H1 (cell line): Measurements from ENCODE around the gene RMND5B. TPM values are rescaled to one million over a fixed set of nuclear protein-coding genes. Genes with fewer than 3 reads are reported as not detected.

Experiments used
- CTCF ChIA-PET: fragments of 300-600 bp; sonication (Branson Sonifier 250); formaldehyde crosslinking; loops from one replicate; lab custom pipeline; 2021; ENCODE audit not compliant: partially characterized antibody; lab: Charles Lee
- POLR2A ChIA-PET: fragments of 300-600 bp; sonication (Branson Sonifier 250); formaldehyde crosslinking; loops from one replicate; lab custom pipeline; 2021; ENCODE audit warnings: inconsistent platforms; ENCODE audit not compliant: partially characterized antibody; lab: Charles Lee
- DNase-seq, 2 experiments: peaks; one replicate each; pipeline versions ENCODE4 v3.0.0 to v3.0.0-alpha.2; 2010 to 2022; ENCODE audit warnings: low spot score in 2 of 2, low read depth in 1 of 2, mixed read lengths in 1 of 2
- FAIRE-seq: peaks from 2 replicates; lab custom pipeline; 2011; peaks lifted over from hg19 to GRCh38; lab: Jason Lieb, UNC
- H2AFZ ChIP-seq: 2 replicates; pipeline ENCODE4 v1.8.1; 2012; ENCODE audit warnings: low read length, inconsistent platforms
- H2AK5ac ChIP-seq: 2 replicates; pipeline ENCODE4 v1.6.1; 2013; ENCODE audit warnings: low read depth, low read length
- H2BK120ac ChIP-seq: replicated peaks from 2 replicates; pipeline ENCODE3; 2013; ENCODE audit warnings: low read depth, low read length, inconsistent platforms
- H2BK12ac ChIP-seq: 2 replicates; pipeline ENCODE4 v1.6.1; 2013; ENCODE audit warnings: low read depth, low read length
- H2BK15ac ChIP-seq: 2 replicates; pipeline ENCODE4 v1.6.1; 2013; ENCODE audit warnings: low read length
- H2BK20ac ChIP-seq: 2 replicates; pipeline ENCODE4 v1.6.1; 2013; ENCODE audit warnings: low read length
- H2BK5ac ChIP-seq: 2 replicates; pipeline ENCODE4 v1.6.1; 2013; ENCODE audit warnings: low read depth, low read length
- H3K14ac ChIP-seq: 2 replicates; pipeline ENCODE4 v1.6.1; 2013; ENCODE audit warnings: inconsistent platforms; ENCODE audit not compliant: insufficient read length
- H3K18ac ChIP-seq: 2 replicates; pipeline ENCODE4 v1.6.1; 2013; ENCODE audit warnings: low read length; ENCODE audit errors: extremely low read depth
- H3K23ac ChIP-seq: 2 replicates; pipeline ENCODE4 v1.6.1; 2013; ENCODE audit warnings: inconsistent platforms; ENCODE audit not compliant: insufficient read length
- H3K23me2 ChIP-seq: 2 replicates; pipeline ENCODE4 v1.6.1; 2013; ENCODE audit warnings: low read depth, low read length
- H3K27ac ChIP-seq: 2 replicates; pipeline ENCODE4 v1.6.1; 2011; ENCODE audit warnings: low read depth, low read length, inconsistent platforms
- H3K27me3 ChIP-seq, 4 experiments: replicated peaks in 1 of 4; 1 replicate in 1 of 4; 2 replicates in 3 of 4; pipeline versions ENCODE4 v1.6.1 to v1.8.1; 2011 to 2013; ENCODE audit warnings: low read length in 3 of 4, mild to moderate bottlenecking in 3 of 4, inconsistent platforms in 2 of 4, mixed read lengths in 2 of 4, moderate library complexity in 1 of 4; ENCODE audit not compliant: control insufficient read depth in 3 of 4, insufficient read depth in 3 of 4; ENCODE audit errors: extremely low read depth in 1 of 4
- H3K36me3 ChIP-seq, 4 experiments: 2 replicates each; pipeline versions ENCODE4 v1.6.1 to v1.8.1; 2011 to 2013; ENCODE audit warnings: mild to moderate bottlenecking in 4 of 4, low read length in 3 of 4, moderate library complexity in 2 of 4, control low read depth in 1 of 4, inconsistent platforms in 1 of 4; ENCODE audit not compliant: insufficient read depth in 4 of 4, control insufficient read depth in 2 of 4
- H3K4ac ChIP-seq: replicated peaks from 2 replicates; pipeline ENCODE3; 2013; ENCODE audit warnings: low read length, low read depth, mixed read lengths, inconsistent platforms; ENCODE audit not compliant: insufficient read length
- H3K4me1 ChIP-seq, 4 experiments: replicated peaks in 1 of 4; 1 replicate in 1 of 4; 2 replicates in 3 of 4; pipeline versions ENCODE4 v1.6.1 to v1.8.1; 2011 to 2013; ENCODE audit warnings: low read length in 3 of 4, inconsistent platforms in 2 of 4, mixed read lengths in 1 of 4; ENCODE audit not compliant: insufficient read depth in 4 of 4, control insufficient read depth in 3 of 4
- H3K4me2 ChIP-seq, 2 experiments: 2 replicates each; pipeline versions ENCODE4 v1.6.1 to v1.8.1; 2011 to 2013; ENCODE audit warnings: low read depth in 2 of 2, low read length in 2 of 2, control low read depth in 1 of 2, inconsistent platforms in 1 of 2, mild to moderate bottlenecking in 1 of 2; ENCODE audit not compliant: insufficient read depth in 1 of 2
- H3K4me3 ChIP-seq, 4 experiments: fragments of 200-600, 300-600 bp in 1 of 4; sonication (generic), shearing (Covaris generic), sonication (Bioruptor Twin) in 1 of 4; 2 replicates each; pipeline versions ENCODE4 v1.5.1 to v1.8.1; 2011 to 2016; ENCODE audit warnings: low read length in 4 of 4, low read depth in 3 of 4, control low read depth in 2 of 4, inconsistent platforms in 2 of 4, mild to moderate bottlenecking in 2 of 4, mixed read lengths in 1 of 4, moderate library complexity in 1 of 4; ENCODE audit not compliant: insufficient read depth in 2 of 4; ENCODE audit errors: extremely low read depth in 1 of 4
- H3K56ac ChIP-seq: replicated peaks from 2 replicates; pipeline ENCODE3; 2013; ENCODE audit warnings: low read depth, mild to moderate bottlenecking, mixed read lengths, low read length, inconsistent platforms; ENCODE audit not compliant: insufficient read length
- H3K79me1 ChIP-seq: 2 replicates; pipeline ENCODE4 v1.6.1; 2013; ENCODE audit warnings: low read depth, low read length, control low read depth
- H3K79me2 ChIP-seq, 2 experiments: 2 replicates each; pipeline versions ENCODE4 v1.6.1 to v1.8.1; 2012 to 2013; ENCODE audit warnings: low read length in 2 of 2, mild to moderate bottlenecking in 2 of 2, inconsistent platforms in 1 of 2; ENCODE audit not compliant: insufficient read depth in 2 of 2, control insufficient read depth in 1 of 2
- H3K9ac ChIP-seq, 4 experiments: replicated peaks in 1 of 4; 1 replicate in 1 of 4; 2 replicates in 3 of 4; pipeline versions ENCODE4 v1.6.1 to v1.8.1; 2011 to 2013; ENCODE audit warnings: low read depth in 3 of 4, low read length in 3 of 4, control low read depth in 2 of 4, mild to moderate bottlenecking in 2 of 4, moderate library complexity in 2 of 4, inconsistent platforms in 1 of 4; ENCODE audit errors: extremely low read depth in 1 of 4
- H3K9me3 ChIP-seq, 2 experiments: 2 replicates each; pipeline versions ENCODE4 v1.6.1 to v1.8.1; 2012 to 2013; ENCODE audit warnings: mild to moderate bottlenecking in 2 of 2, moderate library complexity in 2 of 2, control low read depth in 1 of 2, inconsistent platforms in 1 of 2, low read depth in 1 of 2, low read length in 1 of 2, mixed read lengths in 1 of 2; ENCODE audit not compliant: insufficient read depth in 2 of 2
- H4K20me1 ChIP-seq, 2 experiments: replicated peaks in 1 of 2; 2 replicates each; pipeline versions ENCODE3 to v1.8.1; 2011 to 2013; ENCODE audit warnings: inconsistent platforms in 2 of 2, low read length in 2 of 2, mild to moderate bottlenecking in 1 of 2; ENCODE audit not compliant: insufficient read depth in 2 of 2, control insufficient read depth in 1 of 2
- H4K5ac ChIP-seq: 2 replicates; pipeline ENCODE4 v1.6.1; 2013; ENCODE audit warnings: low read length, low read depth, mixed read lengths, inconsistent platforms; ENCODE audit not compliant: insufficient read length
- H4K8ac ChIP-seq: 2 replicates; pipeline ENCODE4 v1.8.0; 2013; ENCODE audit warnings: mild to moderate bottlenecking, moderate library complexity, low read length, inconsistent platforms; ENCODE audit not compliant: insufficient read depth; ENCODE audit errors: extremely low read depth
- H4K91ac ChIP-seq: replicated peaks from 2 replicates; pipeline ENCODE3; 2013; ENCODE audit warnings: low read length, mixed read lengths, inconsistent platforms; ENCODE audit not compliant: insufficient read length
- BCL11A ChIP-seq, 2 experiments: IDR thresholded peaks; one replicate each; pipeline ENCODE4 v1.6.1; 2011; ENCODE audit warnings: low read depth in 2 of 2, low read length in 2 of 2, mild to moderate bottlenecking in 2 of 2
- CTBP2 ChIP-seq: IDR thresholded peaks from 2 replicates; pipeline ENCODE4 v1.7.0; 2011; ENCODE audit warnings: borderline replicate concordance, mild to moderate bottlenecking, moderate library complexity, mixed read lengths, low read length; ENCODE audit not compliant: insufficient read depth, insufficient read length
- E2F6 ChIP-seq: IDR thresholded peaks from 2 replicates; pipeline ENCODE4 v1.6.1; 2012; ENCODE audit warnings: inconsistent platforms
- HDAC6 ChIP-seq: IDR thresholded peaks from one replicate; pipeline ENCODE4 v1.7.1; 2012; ENCODE audit warnings: low read depth, mild to moderate bottlenecking, inconsistent platforms, low read length, moderate library complexity
- JUN ChIP-seq: IDR thresholded peaks from 2 replicates; pipeline ENCODE4 v1.6.1; 2011; ENCODE audit warnings: low read depth, mild to moderate bottlenecking, improper control_type of control experiment, low read length
- KDM4A ChIP-seq: IDR thresholded peaks from one replicate; pipeline ENCODE4 v1.7.1; 2012; ENCODE audit warnings: low read depth, mild to moderate bottlenecking, moderate library complexity, low read length, inconsistent platforms; ENCODE audit not compliant: severe bottlenecking
- PHF8 ChIP-seq: fragments of 200-600 bp; sonication (generic); conservative IDR thresholded peaks from 2 replicates; pipeline ENCODE4 v1.7.1; 2012; ENCODE audit warnings: low read depth, mild to moderate bottlenecking, inconsistent platforms, low read length, moderate library complexity
- POLR2A ChIP-seq, 2 experiments: IDR thresholded peaks; 1 replicate in 1 of 2; 2 replicates in 1 of 2; pipeline ENCODE4 v1.6.1; 2011; ENCODE audit warnings: low read depth in 2 of 2, low read length in 2 of 2, mild to moderate bottlenecking in 2 of 2; ENCODE audit errors: control extremely low read depth in 1 of 2
- RXRA ChIP-seq: IDR thresholded peaks from 2 replicates; pipeline ENCODE4 v1.6.1; 2011; ENCODE audit warnings: low read depth, mild to moderate bottlenecking, low read length, moderate library complexity; ENCODE audit not compliant: insufficient read depth
- SIRT6 ChIP-seq: IDR thresholded peaks from one replicate; pipeline ENCODE4 v1.7.1; 2012; ENCODE audit warnings: low read length, inconsistent platforms
- SIX5 ChIP-seq: IDR thresholded peaks from 2 replicates; pipeline ENCODE4 v1.6.1; 2011; ENCODE audit warnings: mild to moderate bottlenecking, low read depth, low read length
- SP1 ChIP-seq: IDR thresholded peaks from 2 replicates; pipeline ENCODE4 v1.6.1; 2011; ENCODE audit warnings: low read depth, low read length
- SP4 ChIP-seq: IDR thresholded peaks from 2 replicates; pipeline ENCODE4 v1.6.1; 2012; ENCODE audit warnings: low read length, inconsistent platforms
- SUZ12 ChIP-seq: fragments of 200-600 bp; sonication (generic); IDR thresholded peaks from 2 replicates; pipeline ENCODE4 v1.6.1; 2012; ENCODE audit warnings: mild to moderate bottlenecking, inconsistent platforms, low read length, moderate library complexity, mixed read lengths
- TEAD4 ChIP-seq: IDR thresholded peaks from 2 replicates; pipeline ENCODE4 v1.6.1; 2012; ENCODE audit warnings: low read depth, low read length, inconsistent platforms, mixed read lengths
- WGBS, 2 experiments: shearing (Covaris generic) in 1 of 2; methylation state at CpG; one replicate each; pipeline versions ENCODE4 v1.1.6 to v1.1.7; 2013 to 2015; ENCODE audit warnings: low lambda C conversion rate in 2 of 2, mixed read lengths in 2 of 2, inconsistent platforms in 1 of 2, low coverage in 1 of 2, missing lambda C conversion rate in 1 of 2; ENCODE audit not compliant: insufficient replicate concordance in 2 of 2, insufficient coverage in 1 of 2, insufficient read length in 1 of 2; ENCODE audit errors: extremely low coverage in 1 of 2, missing lambda C conversion rate in 1 of 2; 5-methylcytosine and 5-hydroxymethylcytosine counted together
- polyA plus RNA-seq, 7 experiments: library from polyadenylated mRNA; depleted of rRNA in 3 of 7; stranded (reverse) in 5 of 7; unstranded in 2 of 7; fragments of >200 nt in 5 of 7; fragments of 200-250 nt in 2 of 7; gene quantifications; 1 replicate in 5 of 7; 2 replicates in 1 of 7; 4 replicates in 1 of 7; pipeline versions ENCODE4 v1.2.1 to v1.2.3, GENCODE V29; 2011 to 2013; ENCODE audit warnings: missing spikeins in 2 of 7, mixed read lengths in 2 of 7
- total RNA-seq: library from RNA; stranded (reverse); fragmentation: NEBNext Ultra II Directional; extraction: Animal tissue kit (Norgen Biotek cat#: 25700); gene quantifications from 2 replicates; pipeline ENCODE4 v1.2.1, GENCODE V29; 2021

Gene RMND5B
- total and polyA plus RNA-seq, 2 of the 8 experiments (the other 6 are each of a cell fraction or from before 2014, with no cell fraction given) = 75.9 to 90.2 TPM

DNA sequence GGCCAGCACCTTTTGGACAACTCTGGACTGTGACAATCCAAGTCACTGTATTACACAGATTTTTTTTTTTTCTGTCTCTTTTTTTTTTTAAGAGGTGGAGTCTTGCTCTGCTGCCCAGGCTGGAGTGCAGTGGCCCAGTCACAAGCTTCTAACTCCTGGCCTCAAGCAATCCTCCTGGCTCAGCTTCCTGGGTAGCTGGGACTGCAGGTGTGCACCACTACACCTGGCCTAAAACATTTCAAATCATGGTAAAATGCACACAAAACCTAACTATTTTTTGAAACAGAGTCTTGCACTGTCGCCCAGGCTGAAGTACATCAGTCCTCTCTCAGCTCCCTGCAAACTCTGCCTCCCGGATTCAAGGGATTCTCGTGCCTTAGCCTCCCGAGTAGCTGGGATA is 24.7 kb upstream of the RMND5B start:
- 64% methylated on average over 4 of the region's 4 CpGs; no CpG with 5 or more reads in 1 of the 2 experiments for WGBS, 2 experiments
- H3K9me3 ChIP-seq = no peaks in the 10 kb centered on the region
- no peak overlapping the region for H3K14ac ChIP-seq
- H2BK5ac ChIP-seq = no peak overlapping the region
- H4K91ac ChIP-seq = no peak overlapping the region
- FAIRE-seq (no peak), DNase-seq (no peak)
- no peak overlapping the region for H3K18ac ChIP-seq
- H2BK15ac ChIP-seq = no peak overlapping the region
- ChIA-PET POLR2A (interaction anchor here (1.1 to 27.9 kb wide), 3 partner anchors 8 to 28 kb away, joined by 4 to 1250 read pairs (median 5); partner anchors contain the start of genes NHP2 and RMND5B), CTCF (interaction anchor here (1.1 to 8.7 kb wide), 9 partner anchors 12 to 57 kb away, joined by 3 to 83 read pairs (median 4); no protein-coding TSS in a partner anchor)
- no peak overlapping the region for H2AK5ac ChIP-seq
- H3K23me2 ChIP-seq = no peaks in the 10 kb centered on the region
- H2BK20ac ChIP-seq = no peak overlapping the region
- no peaks in the 10 kb centered on the region for H3K79me2 ChIP-seq
- H2BK12ac ChIP-seq = no peak overlapping the region
- no peak overlapping the region for H3K4me2 ChIP-seq
- no peak overlapping the region for H4K5ac ChIP-seq
- H3K4ac ChIP-seq = no peak overlapping the region
- H3K36me3 ChIP-seq = no peaks in the 10 kb centered on the region
- H2BK120ac ChIP-seq = no peak overlapping the region
- no peak overlapping the region for H3K4me3 ChIP-seq
- H3K9ac ChIP-seq = no peak overlapping the region
- H2AFZ ChIP-seq = no peak overlapping the region
- H3K56ac ChIP-seq = no peak overlapping the region
- H4K20me1 ChIP-seq = no peaks in the 10 kb centered on the region
- no peak overlapping the region for H4K8ac ChIP-seq
- no peaks in the 10 kb centered on the region for H3K27me3 ChIP-seq
- H3K4me1 ChIP-seq = 0 out of 7 replicates have a peak, but pooled peaks cover 0 to 7% (median 1%) of the 10 kb centered on the region in 4 experiments
- no peaks in the 10 kb centered on the region for H3K79me1 ChIP-seq
- no peak overlapping the region for H3K23ac ChIP-seq
- H3K27ac ChIP-seq = no peak overlapping the region
- TF ChIP-seq SUZ12 = no peak
- no peak for TF ChIP-seq TEAD4
- no peak for TF ChIP-seq POLR2A (IDR thresholded peaks at IDR 0.05; ENCODE audit: control extremely low read depth in 1 of 2, low read depth in 2 of 2, low read length in 2 of 2)
- TF ChIP-seq BCL11A (IDR thresholded peaks at IDR 0.05; ENCODE audit: low read depth in 2 of 2, low read length in 2 of 2) = no peak
- TF ChIP-seq JUN = no peak
- TF ChIP-seq SP4 = no peak
- TF ChIP-seq KDM4A = no peak
- no peak for TF ChIP-seq SIRT6
- TF ChIP-seq RXRA = no peak
- TF ChIP-seq SIX5 = no peak
- no peak for TF ChIP-seq CTBP2
- TF ChIP-seq HDAC6 = no peak
- no peak for TF ChIP-seq E2F6
- TF ChIP-seq SP1 = no peak
- no peak for TF ChIP-seq PHF8
